Activated naive CD4-positive, alpha-beta T cell (primary cell): ENCODE data around the gene CTXN3.
"Not testable (repeated sequence)": the region's sequence is repeated elsewhere in the genome, so short reads cannot be mapped to it uniquely, and the experiment has no call there.

ENCODE experiments used
- DNase-seq, 4 experiments: peaks; one replicate each; lab custom pipeline; 2025; lab: John Stamatoyannopoulos, UW

CTXN3 gene

DNA sequence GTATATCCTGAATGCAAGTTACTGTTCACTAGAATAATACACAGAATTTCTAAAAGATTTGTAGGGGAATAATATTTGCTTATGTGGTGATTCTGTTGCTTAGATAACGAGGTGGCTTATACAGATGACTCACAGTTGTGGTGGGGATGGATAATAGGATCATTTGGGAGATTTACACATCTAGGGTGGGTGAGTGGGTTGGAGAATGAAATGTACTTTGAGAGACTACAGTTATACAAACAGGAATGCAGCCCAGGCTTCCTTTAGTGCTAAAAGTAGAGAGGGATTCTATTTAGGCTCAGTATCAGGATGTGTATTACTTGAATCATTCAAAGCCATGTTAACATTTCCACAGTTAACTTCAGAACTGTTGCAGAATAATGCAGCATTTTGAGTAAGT is 1.8 kb downstream of the CTXN3 start:
- no peak for DNase-seq

DNA sequence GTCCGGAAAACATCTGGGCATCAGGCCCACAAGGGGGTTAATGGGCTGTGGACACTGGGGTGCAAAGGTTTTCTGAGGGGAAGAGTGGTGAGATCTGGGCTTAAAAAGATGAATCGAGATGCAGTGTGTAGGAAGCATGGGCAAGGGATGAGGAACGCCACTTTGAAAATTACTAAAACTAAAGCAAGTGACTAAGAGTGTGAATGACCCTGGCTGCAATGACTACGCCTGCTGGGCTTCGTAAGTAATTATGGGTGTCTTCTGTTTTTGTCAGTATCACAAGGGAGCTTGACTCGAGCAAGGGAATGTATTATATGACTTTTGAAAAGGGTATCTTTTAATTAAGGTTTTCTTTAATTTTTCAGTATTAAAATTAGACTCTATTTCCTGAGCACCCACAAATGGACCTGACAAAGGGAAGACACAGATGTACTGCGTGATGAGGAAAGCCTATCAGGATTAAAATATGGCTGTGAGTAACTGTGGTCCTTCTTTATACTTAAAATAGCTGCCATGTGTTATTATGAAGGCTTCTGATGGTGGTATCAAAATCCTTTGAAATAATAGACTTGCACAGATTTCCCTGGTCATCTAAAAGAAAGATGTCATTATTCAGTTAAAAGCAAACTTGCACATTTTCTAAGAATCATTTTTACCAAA is 4.2 kb downstream of the CTXN3 start:
- DNase-seq = no peak

DNA sequence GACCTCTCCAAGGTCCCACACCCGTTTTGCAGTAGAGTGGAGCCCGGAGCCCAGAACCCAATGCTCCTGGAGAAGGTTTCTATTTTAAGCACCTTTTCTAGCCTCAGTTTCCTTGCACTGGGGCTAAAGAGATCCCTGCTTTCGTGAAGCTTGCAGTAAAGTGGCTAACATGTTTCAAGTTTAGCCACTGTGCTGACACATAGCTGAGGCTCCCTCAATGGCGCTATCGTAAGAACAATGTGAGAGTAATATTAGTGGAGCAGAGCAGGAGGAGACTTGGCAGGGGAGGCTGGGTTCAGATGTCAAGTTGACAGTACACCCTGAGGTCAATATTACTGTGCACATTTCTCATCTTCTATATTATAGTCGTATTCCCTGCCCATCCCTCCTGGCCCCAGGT is 7.9 kb downstream of the CTXN3 start:
- DNase-seq = no peak

DNA sequence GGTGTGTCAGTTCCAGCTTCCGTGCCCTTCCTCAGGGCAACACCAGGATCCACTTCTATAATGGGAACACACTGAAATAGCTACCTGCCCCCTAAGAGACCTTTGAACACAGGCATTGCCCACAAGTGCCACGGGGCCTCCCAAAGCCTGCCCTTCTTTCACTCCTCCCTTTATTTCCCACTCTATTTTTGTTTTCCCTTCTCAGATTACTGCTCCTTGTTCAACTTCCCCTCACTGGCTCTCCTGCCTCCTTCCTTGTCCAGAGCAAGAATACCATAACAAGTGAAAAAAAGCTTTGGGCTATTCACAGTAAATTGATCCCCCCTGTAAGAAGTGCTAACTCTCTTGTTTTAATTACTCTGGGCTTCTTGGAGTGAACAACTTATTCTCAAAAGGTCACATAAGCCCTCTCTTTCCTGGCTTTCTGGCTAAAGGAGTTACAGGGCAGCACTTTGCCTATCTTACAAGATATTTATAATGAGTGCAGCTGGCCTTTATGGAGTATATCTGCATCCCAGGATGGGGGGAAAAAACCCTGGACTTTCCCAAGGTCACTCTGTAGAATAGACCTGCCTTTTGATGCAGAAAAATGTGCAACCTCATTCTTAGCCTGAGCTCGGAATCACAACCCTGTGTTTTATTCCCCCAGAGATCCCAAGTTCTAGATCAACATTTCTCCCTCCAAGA is 11.3 kb downstream of the CTXN3 start:
- no peak for DNase-seq

DNA sequence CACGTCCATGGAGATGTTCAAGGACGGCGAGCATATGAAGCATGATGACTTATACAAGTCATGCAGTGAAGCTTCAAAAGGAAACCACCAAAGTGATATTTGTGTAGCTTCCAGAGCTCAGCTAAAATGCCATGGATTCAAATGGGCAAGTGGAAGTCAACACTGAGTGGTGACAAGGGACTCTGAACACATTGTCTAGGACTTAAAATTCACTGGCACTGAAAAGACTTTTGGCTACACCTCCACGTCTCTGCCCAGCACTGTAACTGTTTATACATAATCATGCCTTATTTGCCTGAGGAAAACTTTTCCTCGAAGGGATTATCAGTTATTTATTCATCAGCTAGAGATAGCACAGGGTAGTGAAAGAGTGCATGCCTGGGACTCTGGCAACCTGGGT is 15.2 kb downstream of the CTXN3 start:
- DNase-seq = no peak

DNA sequence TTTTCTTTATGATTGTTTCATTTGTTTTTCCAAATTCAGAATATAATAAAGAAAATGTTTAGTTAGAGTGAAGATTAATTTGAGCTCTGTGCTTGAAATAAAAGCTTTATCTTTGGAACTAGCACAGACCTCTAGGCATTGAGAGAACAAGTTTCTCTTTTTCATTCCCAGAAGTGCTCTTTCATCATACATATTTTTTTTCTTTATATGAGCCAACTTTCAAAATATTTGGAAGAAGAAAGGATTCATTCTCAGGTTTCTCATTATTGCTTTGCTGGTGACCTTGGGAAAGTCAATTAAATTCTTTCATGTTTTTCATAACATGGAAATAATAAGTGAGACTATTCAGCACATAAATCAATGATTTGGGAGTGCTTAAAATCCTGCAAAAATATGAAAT is 16.8 kb downstream of the CTXN3 start:
- DNase-seq = no peak

DNA sequence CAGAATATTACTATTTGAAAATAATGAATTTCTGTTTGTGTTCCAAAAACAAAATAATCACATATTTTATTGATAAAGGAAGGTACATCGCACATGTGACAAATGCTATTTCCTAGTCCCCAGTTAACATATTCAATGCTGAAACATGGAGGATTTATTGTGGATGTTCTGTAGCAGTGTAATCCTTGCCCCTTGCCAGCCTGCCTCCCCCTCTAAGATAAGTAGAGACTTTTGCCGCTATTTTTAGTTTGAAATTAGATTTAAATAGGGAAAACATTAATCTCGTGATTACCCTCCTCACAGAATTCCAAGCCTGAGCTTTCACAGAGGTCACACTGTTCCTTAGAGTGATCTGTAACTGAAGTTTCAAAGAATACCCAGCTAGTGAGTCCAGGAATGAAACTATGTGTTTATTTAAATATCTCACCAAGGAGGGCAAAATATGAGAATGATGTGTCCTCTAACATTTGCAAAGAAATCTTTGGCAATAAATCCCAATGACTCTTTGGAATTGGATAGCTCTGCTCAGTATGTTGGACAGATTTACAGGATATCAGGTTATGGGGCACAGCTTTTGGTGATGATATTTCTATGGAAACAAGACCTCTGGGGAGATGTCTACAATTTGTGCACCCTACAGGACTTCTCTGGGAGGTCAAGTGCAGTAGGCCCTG is 17.3 kb downstream of the CTXN3 start:
- DNase-seq = no peak

DNA sequence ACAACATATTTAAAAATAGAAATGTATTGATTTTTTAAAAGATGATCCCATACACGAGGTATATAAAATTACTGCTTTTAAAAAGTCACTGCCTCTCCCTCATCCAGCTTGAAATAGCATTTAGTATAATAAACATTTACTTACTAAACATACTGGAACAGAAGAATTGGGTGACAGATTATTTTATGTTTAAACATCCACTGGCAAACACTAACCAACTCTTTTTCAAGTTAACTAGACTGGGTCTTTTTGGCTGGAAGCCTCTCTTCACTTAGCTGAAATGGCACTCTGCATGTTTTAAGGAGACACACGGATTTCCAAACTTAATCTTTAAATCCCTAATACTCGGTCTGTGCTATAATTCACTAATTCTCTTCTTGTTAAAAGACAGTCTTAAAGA is 19.0 kb downstream of the CTXN3 start:
- no peak for DNase-seq

DNA sequence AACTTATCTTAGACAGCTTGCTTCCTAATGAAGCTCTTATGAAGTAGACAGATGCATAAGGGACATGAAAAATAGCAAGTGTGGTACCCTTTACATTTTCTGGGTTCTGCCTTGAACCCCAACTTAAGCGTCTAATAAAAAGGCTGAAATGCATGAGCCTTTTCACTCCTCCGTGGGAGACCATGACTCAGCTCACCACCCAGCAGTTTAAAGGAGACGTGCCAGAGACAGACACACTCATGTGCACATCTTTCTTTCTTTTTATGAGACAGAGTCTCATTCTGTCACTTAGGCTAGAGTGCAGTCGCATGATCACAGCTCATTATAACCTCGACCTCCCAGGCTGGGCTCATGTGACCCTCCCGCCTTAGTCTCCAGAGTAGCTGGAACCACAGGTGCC is 22.3 kb downstream of the CTXN3 start:
- DNase-seq = no peak

DNA sequence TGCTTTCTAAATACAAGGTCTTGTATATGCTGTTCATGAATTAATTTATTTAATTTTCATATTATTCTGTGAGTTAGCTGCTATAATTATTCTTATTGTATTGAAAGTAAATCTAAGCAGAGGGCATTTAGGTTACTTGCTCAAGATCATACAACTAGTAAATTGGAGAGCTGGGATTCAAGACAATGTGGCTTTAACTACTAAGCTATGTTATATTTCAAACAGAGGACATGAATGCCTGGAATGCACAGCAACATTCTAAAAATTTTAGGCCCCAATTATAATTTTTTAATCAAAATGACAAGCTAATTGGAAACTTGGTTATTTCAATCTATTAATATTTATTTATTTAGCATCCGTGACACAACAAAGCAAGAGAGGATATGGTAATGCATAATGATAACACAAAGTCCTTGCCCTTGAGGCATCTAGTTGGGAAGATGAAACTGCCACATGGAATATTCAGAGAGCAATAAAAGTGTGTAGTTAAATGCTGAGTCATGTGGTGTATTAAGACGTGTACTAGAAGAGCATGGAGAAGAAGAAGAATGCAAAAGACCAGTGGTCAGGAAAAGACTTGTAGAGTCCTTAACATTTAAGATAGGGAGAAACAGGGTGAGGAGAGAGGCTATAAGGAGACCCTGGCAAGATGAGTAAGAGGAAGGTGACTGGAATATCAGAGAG is 24.4 kb downstream of the CTXN3 start:
- DNase-seq = no peak

DNA sequence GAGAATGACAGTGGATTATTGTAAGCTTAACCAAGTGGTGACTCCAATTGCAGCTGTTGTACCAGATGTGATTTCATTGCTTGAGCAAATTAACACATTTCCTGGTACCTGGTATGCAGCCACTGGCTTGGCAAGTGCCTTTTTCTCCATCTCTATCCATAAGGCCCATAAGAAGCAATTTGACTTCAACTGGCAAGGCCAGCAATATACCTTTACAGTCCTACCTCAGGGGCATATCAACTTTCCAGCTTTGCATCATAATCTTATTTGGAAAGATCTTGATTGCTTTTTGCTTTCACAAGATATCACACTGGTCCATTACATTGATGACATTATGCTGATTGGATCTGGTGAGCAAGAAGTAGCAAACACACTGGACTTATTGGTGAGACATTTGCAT is 28.1 kb downstream of the CTXN3 start:
- not testable (repeated sequence) for DNase-seq

DNA sequence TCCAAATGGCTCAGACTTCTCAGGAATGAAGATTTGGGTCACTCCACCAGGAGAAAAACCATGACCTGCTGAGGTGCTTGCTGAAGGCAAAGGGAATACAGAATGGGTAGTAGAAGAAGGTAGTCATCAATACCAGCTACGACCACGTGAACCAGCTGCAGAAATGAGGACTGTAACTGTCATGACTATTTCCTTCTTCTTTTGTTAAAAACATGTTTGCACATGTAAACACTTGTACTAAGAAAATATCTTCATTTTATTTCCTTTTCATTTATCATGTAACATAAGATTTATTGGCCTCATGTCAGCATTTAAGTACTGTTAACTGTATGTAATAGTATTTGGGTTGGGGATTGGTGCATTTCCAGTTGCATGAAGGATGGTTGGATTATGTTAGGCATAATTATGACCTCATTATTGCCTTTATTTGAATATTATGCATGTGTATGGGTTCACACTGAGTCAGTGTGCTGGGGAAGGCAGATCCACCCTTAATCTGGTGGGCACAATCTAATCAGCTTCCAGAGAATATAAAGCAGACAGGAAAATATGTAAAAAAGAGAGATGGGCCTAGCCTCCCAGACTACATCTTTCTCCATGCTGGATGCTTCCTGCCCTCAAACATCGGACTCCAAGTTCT is 30.9 kb downstream of the CTXN3 start:
- not testable (repeated sequence) for DNase-seq

DNA sequence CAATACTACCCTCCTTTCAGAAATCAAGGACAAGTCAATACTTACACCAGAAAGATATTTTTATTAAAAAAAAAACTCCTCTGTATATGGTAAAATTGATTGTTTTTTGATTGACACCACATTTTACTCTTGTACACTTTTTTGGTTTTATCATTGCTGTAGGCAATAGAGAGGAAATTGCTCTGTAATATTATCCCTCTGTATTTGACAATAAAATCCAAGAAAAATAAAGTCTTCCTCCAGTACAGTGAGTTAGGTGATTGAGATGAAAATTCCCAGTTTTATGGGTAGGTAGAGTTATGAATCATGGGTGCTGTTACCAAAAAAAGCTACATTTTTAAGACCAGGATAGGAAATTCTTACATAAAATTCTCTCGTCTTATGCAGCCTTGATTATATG is 31.7 kb downstream of the CTXN3 start:
- DNase-seq = no peak

DNA sequence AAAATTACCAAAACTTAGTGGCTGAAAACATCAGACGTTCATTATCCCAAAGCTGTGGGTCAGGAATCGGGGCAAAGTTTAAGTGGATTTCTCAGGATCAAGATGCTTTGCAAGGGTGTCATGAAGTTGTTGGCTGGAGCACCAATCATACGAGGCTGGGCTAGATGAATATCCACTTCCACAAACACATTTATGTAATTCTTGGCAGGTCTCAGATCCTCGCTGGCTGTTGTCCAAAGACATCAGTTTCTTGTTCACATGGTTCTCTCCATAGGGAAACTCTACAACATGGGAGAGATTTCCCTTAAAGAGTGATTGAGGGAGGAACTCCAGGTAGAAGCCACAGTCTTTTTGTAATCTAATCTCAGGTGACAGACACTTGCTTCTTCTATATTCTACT is 34.1 kb downstream of the CTXN3 start:
- DNase-seq = no peak

DNA sequence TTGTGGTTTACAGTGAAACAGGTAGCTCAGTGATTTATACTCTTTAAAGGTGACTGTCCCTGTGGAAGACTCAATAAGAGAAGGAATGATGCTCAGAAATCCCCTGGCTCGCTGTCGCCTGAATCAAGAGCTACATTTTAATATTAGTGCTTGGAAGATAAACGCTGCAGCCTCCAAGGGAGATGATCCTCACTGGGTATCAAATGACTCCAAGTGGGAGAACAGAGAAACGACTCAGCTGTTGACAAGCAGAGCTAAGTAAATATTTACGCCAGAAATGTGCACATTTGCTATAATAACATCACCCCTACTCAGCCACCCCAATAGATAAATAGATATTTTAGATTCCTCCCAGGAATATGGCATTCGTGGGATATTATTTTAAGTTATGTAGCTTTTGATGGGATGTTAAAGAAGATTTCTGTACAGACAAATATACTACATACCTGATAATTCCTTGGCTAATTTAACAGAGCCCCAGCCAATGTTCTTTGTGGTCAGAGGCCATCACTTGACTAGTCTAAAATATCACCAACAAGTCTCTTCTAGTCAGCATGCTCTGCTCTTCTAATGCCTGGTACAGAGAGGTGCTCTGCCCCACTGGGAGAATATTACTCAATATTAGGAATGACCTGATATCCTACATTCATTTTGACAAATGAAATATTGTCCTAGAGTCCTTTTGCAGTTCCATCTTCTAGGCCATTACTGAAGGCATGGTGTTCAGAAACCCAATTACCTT is 36.0 kb downstream of the CTXN3 start:
- DNase-seq = no peak

DNA sequence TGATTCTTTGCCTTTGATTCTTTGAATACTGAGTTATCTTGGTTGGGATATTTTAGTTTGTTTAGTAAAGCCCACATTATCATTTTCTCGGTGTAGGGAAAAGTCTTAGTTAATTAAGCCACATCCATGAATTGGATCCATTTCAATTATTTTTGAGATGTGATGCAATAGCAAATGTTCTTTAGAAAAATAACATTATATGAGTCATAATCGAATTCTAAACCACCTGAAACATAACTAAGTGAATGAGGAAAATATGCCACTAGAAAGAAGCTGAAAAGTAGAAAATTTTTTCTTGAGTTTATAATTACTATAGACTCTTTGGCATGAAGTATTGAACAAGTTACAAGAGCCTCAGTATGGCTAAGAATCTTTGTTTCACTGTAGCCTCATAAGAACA is 36.8 kb downstream of the CTXN3 start:
- DNase-seq = no peak

DNA sequence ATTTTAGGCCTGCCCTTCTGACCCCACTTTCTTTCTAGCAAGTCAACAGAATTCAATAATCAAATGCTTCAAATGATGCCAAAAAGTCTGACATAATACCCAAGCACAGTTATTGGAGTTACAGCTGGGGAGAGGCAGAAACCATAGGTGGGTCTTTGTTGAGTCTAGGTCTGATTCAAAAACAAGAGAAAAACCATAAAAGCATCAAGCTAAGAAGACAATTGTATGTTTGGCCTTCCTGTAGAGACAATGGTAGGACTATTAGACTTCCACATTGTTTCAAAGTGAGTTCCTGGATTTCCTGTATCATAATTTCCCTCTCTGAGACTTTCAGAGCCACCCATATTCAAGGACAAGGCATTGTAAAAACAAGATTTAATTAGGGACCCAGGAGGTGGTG is 37.5 kb downstream of the CTXN3 start:
- no peak for DNase-seq

DNA sequence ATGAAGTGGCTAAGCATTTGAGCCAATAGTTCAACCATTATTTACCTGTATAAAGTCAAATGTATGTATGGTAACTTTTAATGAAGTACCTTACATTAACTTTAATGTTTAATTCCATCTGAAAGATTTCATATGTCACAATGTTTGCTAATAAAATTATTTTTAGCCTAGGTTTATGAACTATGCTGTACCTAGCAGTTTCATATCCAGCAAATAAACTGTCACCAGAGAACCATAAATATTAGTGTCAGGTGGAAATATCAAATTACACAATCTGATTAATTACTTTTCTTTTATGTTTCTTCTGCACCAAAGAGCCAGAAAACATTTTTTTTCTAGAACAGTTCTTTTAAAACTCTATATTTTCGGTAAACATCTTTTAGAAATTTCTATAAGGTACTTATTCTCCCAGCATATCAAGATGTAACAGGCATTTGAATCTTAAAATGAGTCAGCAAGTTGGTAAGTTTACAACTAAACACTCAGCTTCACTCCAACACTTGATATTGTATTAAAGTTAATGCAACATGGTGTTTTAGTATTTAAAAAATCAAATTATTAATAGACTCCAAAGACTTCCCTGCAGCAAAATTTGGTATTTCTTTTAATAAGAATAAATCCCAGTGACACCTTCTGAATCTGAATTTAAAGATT is 45.8 kb downstream of the CTXN3 start:
- no peak for DNase-seq

DNA sequence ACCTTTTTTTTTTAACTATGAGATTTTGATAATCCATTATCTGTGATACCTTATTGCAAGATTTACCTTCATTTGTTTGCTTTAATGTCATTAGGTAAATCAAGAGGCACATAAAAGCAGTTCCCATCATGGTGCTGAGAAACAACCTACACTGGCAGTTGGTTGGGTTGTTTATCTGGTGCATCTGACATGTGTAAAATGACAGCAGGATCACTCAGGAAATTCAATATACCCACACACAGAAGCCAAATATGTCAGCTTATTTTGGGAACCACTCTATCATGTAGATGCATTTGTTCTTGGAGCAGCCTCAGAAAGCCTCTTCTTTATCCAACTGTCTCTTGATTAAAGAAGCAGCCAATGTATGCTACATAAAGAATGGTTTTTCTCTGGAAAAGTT is 46.5 kb downstream of the CTXN3 start:
- no peak for DNase-seq

DNA sequence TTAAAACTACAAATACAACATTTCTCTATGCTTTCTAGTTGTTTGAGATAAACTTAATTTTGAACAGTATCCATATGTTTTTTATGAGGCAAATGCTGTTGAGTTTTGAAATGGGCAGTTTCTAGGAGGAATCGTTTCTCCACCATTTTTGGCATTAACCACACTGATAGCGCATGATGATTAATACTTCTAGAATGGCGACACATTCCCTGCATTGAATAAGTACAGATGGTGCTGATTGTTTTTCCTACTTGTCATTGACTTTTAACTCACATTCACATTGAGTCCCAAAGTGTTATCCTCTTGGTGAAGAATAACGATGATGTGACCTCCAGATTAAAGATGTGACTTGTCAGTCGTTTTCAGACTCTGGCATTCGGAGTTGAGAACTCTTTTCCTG is 47.8 kb downstream of the CTXN3 start:
- no peak for DNase-seq

DNA sequence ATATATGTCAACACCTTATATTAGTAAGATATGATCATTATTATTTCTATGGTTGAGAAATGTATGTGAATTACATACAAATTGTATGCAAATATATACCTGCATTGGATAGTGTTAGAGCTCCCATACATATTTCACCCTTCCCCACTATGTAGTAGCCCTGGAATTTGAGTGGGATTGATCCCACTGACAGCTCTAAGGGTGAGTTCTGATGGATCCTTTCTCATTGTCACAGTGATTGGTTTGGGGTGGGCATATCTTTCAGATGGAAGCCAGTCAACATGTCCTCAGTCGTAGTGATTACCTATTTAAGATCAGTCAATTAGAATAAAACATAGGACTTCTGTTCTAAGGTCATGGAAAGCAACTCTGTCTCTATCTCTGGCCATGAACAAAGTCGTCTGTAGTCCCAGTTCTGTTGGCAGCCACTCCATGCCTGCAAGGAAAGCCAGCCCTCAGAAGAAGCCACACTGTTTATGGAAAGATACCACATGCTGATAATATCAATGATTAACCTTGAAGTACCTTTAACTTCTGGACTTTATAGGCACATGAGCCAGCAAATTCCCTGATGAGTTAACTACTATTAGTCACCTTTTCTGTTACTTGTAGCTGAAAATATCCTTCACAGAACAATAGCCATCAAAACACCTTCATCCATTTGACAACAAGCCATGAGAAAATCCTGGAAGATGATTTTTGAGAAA is 49.2 kb downstream of the CTXN3 start:
- DNase-seq = no peak
